SK-N-SH (cell line): ENCODE measurements around the gene ATP4A. TPM values are rescaled to one million over a fixed set of nuclear protein-coding genes. Genes with fewer than 3 reads are reported as not detected.

ENCODE experiments used
- CTCF ChIA-PET: fragments of 300-600, 350-600 bp; formaldehyde crosslinking; extraction: SDS; loops from one replicate; lab custom pipeline; 2021; lab: Yijun Ruan, JAX
- POLR2A ChIA-PET: fragments of 350-600 bp; sonication (Branson Sonifier 250); formaldehyde crosslinking; extraction: SDS; loops from one replicate; lab custom pipeline; 2020; ENCODE audit warnings: antibody characterized with exemption, inconsistent platforms; lab: Yijun Ruan, JAX
- DNase-seq: peaks from one replicate; pipeline ENCODE4 v3.0.0; 2012
- H2AFZ ChIP-seq: fragments of 200-600 bp; sonication (generic); 2 replicates; pipeline ENCODE4 v1.8.1; 2016; ENCODE audit warnings: antibody characterized with exemption, mild to moderate bottlenecking, low read depth
- H3F3A ChIP-seq: fragments of 200-600 bp; sonication (generic); replicated peaks from 2 replicates; pipeline ENCODE3; 2016; ENCODE audit warnings: antibody characterized with exemption, mild to moderate bottlenecking; ENCODE audit not compliant: insufficient read depth
- H3K27ac ChIP-seq, 2 experiments: fragments of 200-500 bp in 1 of 2; fragments of 200-600 bp in 1 of 2; sonication (Bioruptor generic) in 1 of 2; sonication (generic), shearing (Covaris generic) in 1 of 2; 2 replicates each; pipeline versions ENCODE4 v1.5.1 to v1.6.1; 2014 to 2016; ENCODE audit warnings: low read depth in 2 of 2, inconsistent platforms in 1 of 2, low read length in 1 of 2, mild to moderate bottlenecking in 1 of 2, mixed read lengths in 1 of 2
- H3K27me3 ChIP-seq: fragments of 200-600 bp; sonication (generic), shearing (Covaris generic); 2 replicates; pipeline ENCODE4 v1.6.1; 2016; ENCODE audit warnings: mixed run types; ENCODE audit not compliant: insufficient read depth
- H3K36me3 ChIP-seq, 2 experiments: fragments of 200-500 bp in 1 of 2; fragments of 200-600 bp in 1 of 2; sonication (Bioruptor generic) in 1 of 2; sonication (generic) in 1 of 2; replicated peaks in 1 of 2; 2 replicates each; pipeline versions ENCODE3 to v1.5.1; 2014 to 2016; ENCODE audit warnings: low read length in 1 of 2, mild to moderate bottlenecking in 1 of 2; ENCODE audit not compliant: insufficient read depth in 2 of 2, control insufficient read depth in 1 of 2
- H3K4me1 ChIP-seq, 2 experiments: fragments of 200-500 bp in 1 of 2; fragments of 200-600 bp in 1 of 2; sonication (Bioruptor generic) in 1 of 2; sonication (generic), shearing (Covaris generic) in 1 of 2; 2 replicates each; pipeline versions ENCODE4 v1.5.1 to v1.6.1; 2014 to 2016; ENCODE audit warnings: low read depth in 1 of 2, low read length in 1 of 2, mixed run types in 1 of 2; ENCODE audit not compliant: insufficient read depth in 2 of 2, control insufficient read depth in 1 of 2
- H3K4me2 ChIP-seq: fragments of 200-600 bp; sonication (generic), shearing (Covaris generic); 2 replicates; pipeline ENCODE4 v1.6.1; 2017; ENCODE audit warnings: mixed run types
- H3K4me3 ChIP-seq, 2 experiments: fragments of 200-500 bp in 1 of 2; fragments of 200-600 bp in 1 of 2; sonication (Bioruptor generic) in 1 of 2; sonication (generic), shearing (Covaris generic) in 1 of 2; 2 replicates each; pipeline versions ENCODE4 v1.5.1 to v1.8.1; 2014 to 2016; ENCODE audit warnings: low read depth in 2 of 2, inconsistent platforms in 1 of 2, low read length in 1 of 2, mild to moderate bottlenecking in 1 of 2, mixed read lengths in 1 of 2, moderate library complexity in 1 of 2
- H3K79me2 ChIP-seq: fragments of 200-600 bp; sonication (generic); 2 replicates; pipeline ENCODE4 v1.8.1; 2017; ENCODE audit warnings: mild to moderate bottlenecking; ENCODE audit not compliant: insufficient read depth
- H3K9ac ChIP-seq: fragments of 200-600 bp; sonication (generic); 2 replicates; pipeline ENCODE4 v1.6.1; 2017; ENCODE audit warnings: mixed run types
- H3K9me2 ChIP-seq: fragments of 200-600 bp; sonication (generic); 2 replicates; pipeline ENCODE4 v1.6.1; 2017; ENCODE audit warnings: mixed run types
- H3K9me3 ChIP-seq: fragments of 200-600 bp; sonication (generic); 2 replicates; pipeline ENCODE4 v1.6.1; 2017; ENCODE audit warnings: mixed run types, mild to moderate bottlenecking, moderate library complexity
- H4K20me1 ChIP-seq: fragments of 200-600 bp; sonication (generic); 2 replicates; pipeline ENCODE4 v1.6.1; 2017; ENCODE audit warnings: mild to moderate bottlenecking, mixed run types; ENCODE audit not compliant: insufficient read depth
- ELF1 ChIP-seq: IDR thresholded peaks from 2 replicates; pipeline ENCODE4 v1.4.0; 2012
- EP300 ChIP-seq, 2 experiments: IDR thresholded peaks; 2 replicates each; pipeline versions ENCODE4 v1.4.0 to v1.6.1; 2012; ENCODE audit warnings: borderline replicate concordance in 1 of 2, low read depth in 1 of 2, low read length in 1 of 2
- EZH2phosphoT487 ChIP-seq: fragments of 200-600 bp; sonication (generic); IDR thresholded peaks from 2 replicates; pipeline ENCODE4 v1.6.1; 2017; ENCODE audit warnings: low read depth, mixed run types, mild to moderate bottlenecking, antibody characterized with exemption, moderate library complexity, borderline replicate concordance
- FOSL2 ChIP-seq: IDR thresholded peaks from 2 replicates; pipeline ENCODE4 v1.4.0; 2012; ENCODE audit warnings: low read depth, mild to moderate bottlenecking, moderate library complexity, borderline replicate concordance
- FOXJ3 ChIP-seq: sonication (generic); formaldehyde crosslinking; IDR thresholded peaks from 2 replicates; pipeline ENCODE4 v1.5.1; 2020; ENCODE audit warnings: mild to moderate bottlenecking, missing genetic modification reagents
- FOXM1 ChIP-seq: IDR thresholded peaks from 2 replicates; pipeline ENCODE4 v1.4.0; 2012; ENCODE audit warnings: low read depth, mild to moderate bottlenecking
- GABPA ChIP-seq: IDR thresholded peaks from 2 replicates; pipeline ENCODE4 v1.4.0; 2012; ENCODE audit warnings: low read depth, mild to moderate bottlenecking
- GATA2 ChIP-seq: sonication (generic); formaldehyde crosslinking; IDR thresholded peaks from 2 replicates; pipeline ENCODE4 v1.5.0; 2020; ENCODE audit warnings: mild to moderate bottlenecking, missing genetic modification reagents
- IRF3 ChIP-seq: fragments of 150-350 bp; IDR thresholded peaks from 2 replicates; pipeline ENCODE4 v1.6.1; 2016; ENCODE audit warnings: mild to moderate bottlenecking, low read depth, low read length
- JUND ChIP-seq: IDR thresholded peaks from 2 replicates; pipeline ENCODE4 v1.4.0; 2012
- MXI1 ChIP-seq: IDR thresholded peaks from 2 replicates; pipeline ENCODE4 v1.6.1; 2012; ENCODE audit warnings: mild to moderate bottlenecking, low read depth, low read length, improper control_type of control experiment
- NFIC ChIP-seq: IDR thresholded peaks from 2 replicates; pipeline ENCODE4 v1.4.0; 2012; ENCODE audit warnings: borderline replicate concordance
- NRF1 ChIP-seq: IDR thresholded peaks from 2 replicates; pipeline ENCODE4 v1.6.1; 2012; ENCODE audit warnings: low read depth, mild to moderate bottlenecking, low read length
- RAD21 ChIP-seq: IDR thresholded peaks from 2 replicates; pipeline ENCODE4 v1.6.1; 2012; ENCODE audit warnings: mild to moderate bottlenecking, low read length
- RCOR1 ChIP-seq: fragments of 150-350 bp; IDR thresholded peaks from 2 replicates; pipeline ENCODE4 v1.6.1; 2017; ENCODE audit warnings: antibody characterized with exemption, low read length
- RXRA ChIP-seq: IDR thresholded peaks from 2 replicates; pipeline ENCODE4 v1.4.0; 2012; ENCODE audit warnings: low read depth, mild to moderate bottlenecking, borderline replicate concordance
- SIN3A ChIP-seq: IDR thresholded peaks from 2 replicates; pipeline ENCODE4 v1.6.1; 2012; ENCODE audit warnings: low read depth, mild to moderate bottlenecking, low read length, moderate library complexity, borderline replicate concordance
- TAF1 ChIP-seq: IDR thresholded peaks from 2 replicates; pipeline ENCODE4 v1.6.1; 2012; ENCODE audit warnings: low read depth, mild to moderate bottlenecking, low read length, moderate library complexity, borderline replicate concordance
- TEAD4 ChIP-seq: IDR thresholded peaks from 2 replicates; pipeline ENCODE4 v1.4.0; 2012; ENCODE audit warnings: mild to moderate bottlenecking, borderline replicate concordance; ENCODE audit not compliant: insufficient read depth
- YY1 ChIP-seq: IDR thresholded peaks from 2 replicates; pipeline ENCODE4 v1.4.0; 2012; ENCODE audit warnings: low read depth, mild to moderate bottlenecking
- WGBS: methylation state at CpG from one replicate; pipeline ENCODE4 v1.1.6; 2017; ENCODE audit warnings: low lambda C conversion rate; 5-methylcytosine and 5-hydroxymethylcytosine counted together
- polyA plus RNA-seq, 3 experiments: library from polyadenylated mRNA; depleted of rRNA; stranded (reverse); fragments of >200 nt; gene quantifications; 2 replicates each; pipeline ENCODE4 v1.2.3, GENCODE V29; 2012
- TF ChIP-seq, protein P1 (sequence below): IDR thresholded peaks from 2 replicates; pipeline ENCODE4; 2012
- TF ChIP-seq, protein P2 (sequence below): fragments of 200-600 bp; sonication (generic); IDR thresholded peaks from 2 replicates; pipeline ENCODE4 v1.6.1; 2017; ENCODE audit warnings: antibody characterized with exemption, mild to moderate bottlenecking, moderate library complexity

ATP4A gene
- polyA plus RNA-seq, 1 of the 3 experiments (the other 2 are of a cell fraction): not detected

DNA sequence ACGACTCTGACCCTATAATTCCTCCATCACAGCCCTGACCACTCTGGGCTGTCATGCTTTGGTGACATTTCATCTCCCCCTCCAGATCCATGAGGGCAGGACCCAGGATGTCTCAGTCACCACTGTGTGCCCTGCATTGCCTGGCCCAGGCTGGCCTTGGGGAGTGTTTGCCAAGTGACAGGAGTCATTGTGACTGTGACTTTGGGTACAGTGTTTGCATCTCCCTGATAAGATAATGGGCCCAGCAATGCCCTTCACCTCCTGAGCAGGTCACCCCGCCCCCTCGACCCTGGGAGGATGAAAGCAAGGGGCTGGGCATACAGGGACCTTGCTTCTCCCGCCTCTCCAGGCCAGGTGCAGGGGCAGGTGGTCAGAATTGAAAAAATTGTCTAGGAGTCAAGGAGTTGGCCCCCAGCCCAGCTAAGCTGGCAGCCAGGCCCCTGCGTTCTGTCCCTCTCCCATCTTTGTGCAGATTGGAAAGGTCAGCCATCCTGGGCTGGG is 5.9 kb upstream of the ATP4A start:
- H3K9me3 ChIP-seq: no peaks in the 10 kb centered on the region
- no peak overlapping the region for H3K9ac ChIP-seq
- no peak for TF ChIP-seq NFIC
- no peak for TF ChIP-seq YY1
- no peak for TF ChIP-seq SIN3A
- TF ChIP-seq FOXJ3 (CRISPR knock-in tag): no peak
- TF ChIP-seq FOSL2: no peak
- TF ChIP-seq RAD21: no peak
- TF ChIP-seq GABPA: no peak
- no peak for TF ChIP-seq NRF1
- no peak for TF ChIP-seq EZH2phosphoT487
- TF ChIP-seq, protein P1, sequence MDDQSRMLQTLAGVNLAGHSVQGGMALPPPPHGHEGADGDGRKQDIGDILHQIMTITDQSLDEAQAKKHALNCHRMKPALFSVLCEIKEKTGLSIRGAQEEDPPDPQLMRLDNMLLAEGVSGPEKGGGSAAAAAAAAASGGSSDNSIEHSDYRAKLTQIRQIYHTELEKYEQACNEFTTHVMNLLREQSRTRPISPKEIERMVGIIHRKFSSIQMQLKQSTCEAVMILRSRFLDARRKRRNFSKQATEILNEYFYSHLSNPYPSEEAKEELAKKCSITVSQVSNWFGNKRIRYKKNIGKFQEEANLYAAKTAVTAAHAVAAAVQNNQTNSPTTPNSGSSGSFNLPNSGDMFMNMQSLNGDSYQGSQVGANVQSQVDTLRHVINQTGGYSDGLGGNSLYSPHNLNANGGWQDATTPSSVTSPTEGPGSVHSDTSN: no peak
- TF ChIP-seq IRF3: no peak
- no peak for TF ChIP-seq FOXM1
- no peak for TF ChIP-seq JUND
- no peak for TF ChIP-seq RCOR1
- CTCF ChIA-PET: no interaction called here
- H2AFZ ChIP-seq: no peak overlapping the region
- POLR2A ChIA-PET: no interaction called here
- H3K79me2 ChIP-seq: no peaks in the 10 kb centered on the region
- no peaks in the 10 kb centered on the region for H4K20me1 ChIP-seq
- H3K27me3 ChIP-seq: peaks cover 48% of the 10 kb centered on the region; the same call in 1 of the 2 replicates
- H3K27ac ChIP-seq: no peak overlapping the region
- H3F3A ChIP-seq: no peaks in the 10 kb centered on the region
- no peak for DNase-seq
- H3K36me3 ChIP-seq: no peaks in the 10 kb centered on the region
- no peak overlapping the region for H3K4me2 ChIP-seq
- H3K9me2 ChIP-seq: no peaks in the 10 kb centered on the region
- 7% methylated on average over 5 of the region's 5 CpGs for WGBS
- no peak overlapping the region for H3K4me3 ChIP-seq
- H3K4me1 ChIP-seq: no peaks in the 10 kb centered on the region

- CTCF ChIA-PET: no interaction called here
- WGBS: 26% methylated on average over 7 of the region's 7 CpGs
- POLR2A ChIA-PET: no interaction called here
- TF ChIP-seq GATA2 (CRISPR knock-in tag): no peak
- TF ChIP-seq, protein P1: no peak
- no peak for TF ChIP-seq NRF1
- no peak for TF ChIP-seq TAF1
- TF ChIP-seq, protein P2, sequence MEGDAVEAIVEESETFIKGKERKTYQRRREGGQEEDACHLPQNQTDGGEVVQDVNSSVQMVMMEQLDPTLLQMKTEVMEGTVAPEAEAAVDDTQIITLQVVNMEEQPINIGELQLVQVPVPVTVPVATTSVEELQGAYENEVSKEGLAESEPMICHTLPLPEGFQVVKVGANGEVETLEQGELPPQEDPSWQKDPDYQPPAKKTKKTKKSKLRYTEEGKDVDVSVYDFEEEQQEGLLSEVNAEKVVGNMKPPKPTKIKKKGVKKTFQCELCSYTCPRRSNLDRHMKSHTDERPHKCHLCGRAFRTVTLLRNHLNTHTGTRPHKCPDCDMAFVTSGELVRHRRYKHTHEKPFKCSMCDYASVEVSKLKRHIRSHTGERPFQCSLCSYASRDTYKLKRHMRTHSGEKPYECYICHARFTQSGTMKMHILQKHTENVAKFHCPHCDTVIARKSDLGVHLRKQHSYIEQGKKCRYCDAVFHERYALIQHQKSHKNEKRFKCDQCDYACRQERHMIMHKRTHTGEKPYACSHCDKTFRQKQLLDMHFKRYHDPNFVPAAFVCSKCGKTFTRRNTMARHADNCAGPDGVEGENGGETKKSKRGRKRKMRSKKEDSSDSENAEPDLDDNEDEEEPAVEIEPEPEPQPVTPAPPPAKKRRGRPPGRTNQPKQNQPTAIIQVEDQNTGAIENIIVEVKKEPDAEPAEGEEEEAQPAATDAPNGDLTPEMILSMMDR: no peak
- no peak for TF ChIP-seq FOXJ3 (CRISPR knock-in tag)
- no peak for TF ChIP-seq GABPA
- no peak for TF ChIP-seq JUND
- TF ChIP-seq RCOR1: no peak
- TF ChIP-seq SIN3A: no peak
- no peak for TF ChIP-seq EP300 (IDR thresholded peaks at IDR 0.05; ENCODE audit: borderline replicate concordance in 1 of 2, low read depth in 1 of 2, low read length in 1 of 2)
- no peak for TF ChIP-seq EZH2phosphoT487
- TF ChIP-seq RXRA: no peak
- TF ChIP-seq TEAD4: no peak
- no peak for TF ChIP-seq MXI1
- TF ChIP-seq ELF1: no peak
- TF ChIP-seq FOXM1: no peak
Observed at GRCh38 chr19:35566738-35567137, 3.3 kb upstream of the ATP4A start.

More at GRCh38 chr19:35566738-35567137, 3.3 kb upstream of the ATP4A start:
- Histone ChIP-seq H3K36me3 (no peaks in the 10 kb centered on the region), H3K27me3 (peaks cover 70% of the 10 kb centered on the region), H3K9me3 (no peaks in the 10 kb centered on the region), H3K27ac (no peak overlapping the region), H2AFZ (no peak overlapping the region), H3K9ac (no peak overlapping the region), H3K9me2 (no peaks in the 10 kb centered on the region), H3K4me3 (no peak overlapping the region), H3F3A (no peaks in the 10 kb centered on the region), H3K4me1 (no peaks in the 10 kb centered on the region), H3K4me2 (no peak overlapping the region), H4K20me1 (no peaks in the 10 kb centered on the region), H3K79me2 (no peaks in the 10 kb centered on the region)
- DNase-seq: no peak
